Renal pelvis (tissue), 4 donors: ENCODE results near the gene FRMD5. TPM values are rescaled to one million over a fixed set of nuclear protein-coding genes. Genes with fewer than 3 reads are reported as not detected.

Experiments
- DNase-seq: peaks from one replicate; pipeline ENCODE4 v3.0.0-alpha.2; 2013
- polyA plus RNA-seq, 3 donors: library from polyadenylated mRNA; unstranded; fragments of 120-200 nt; gene quantifications; one replicate each; pipeline ENCODE4 v1.2.1, GENCODE V29; 2013; ENCODE audit not compliant: insufficient read length in 3 of 3

Gene FRMD5
- polyA plus RNA-seq, 3 donors, result 1.1 to 2.7 (median 1.9) TPM

DNA sequence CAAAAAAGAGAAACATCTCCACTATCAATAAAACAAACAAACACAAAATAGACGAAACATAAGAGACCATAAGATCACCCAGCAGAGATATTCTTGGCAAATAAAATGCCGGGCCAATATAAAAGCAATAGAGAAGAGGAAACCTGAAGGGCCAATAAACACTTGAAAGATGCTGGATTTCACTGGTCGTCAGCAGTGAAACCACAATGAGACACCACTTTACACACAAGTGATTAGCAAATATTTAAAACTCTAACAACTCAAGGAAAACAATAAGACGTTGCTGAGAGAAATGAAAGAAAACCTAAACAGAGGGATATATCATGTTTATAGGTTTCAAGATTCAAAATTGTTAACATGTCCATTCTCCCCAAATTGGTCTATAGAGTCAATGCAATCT lies 219.7 kb downstream of the FRMD5 start:
- no peak for DNase-seq

DNA sequence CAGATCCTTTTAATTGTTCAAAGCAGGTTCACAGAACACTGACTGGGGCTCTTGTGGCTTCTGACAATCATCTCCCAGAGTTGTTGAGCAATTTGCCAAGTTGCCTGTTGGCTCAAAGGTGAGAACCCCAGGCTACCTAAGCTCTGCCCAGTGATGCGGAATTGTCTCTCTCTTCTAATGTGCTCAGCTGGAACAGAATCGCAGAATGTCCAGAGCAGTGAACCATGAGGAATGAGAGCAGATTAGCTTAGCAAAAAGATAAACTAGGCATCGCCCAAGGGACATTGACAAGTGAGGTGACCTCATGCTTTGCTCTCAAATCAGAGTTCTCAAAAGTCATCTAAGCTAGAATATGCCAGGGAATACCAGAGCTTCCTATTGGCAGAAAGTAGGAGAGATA lies 220.2 kb downstream of the FRMD5 start:
- peak; percentile 35 for DNase-seq

DNA sequence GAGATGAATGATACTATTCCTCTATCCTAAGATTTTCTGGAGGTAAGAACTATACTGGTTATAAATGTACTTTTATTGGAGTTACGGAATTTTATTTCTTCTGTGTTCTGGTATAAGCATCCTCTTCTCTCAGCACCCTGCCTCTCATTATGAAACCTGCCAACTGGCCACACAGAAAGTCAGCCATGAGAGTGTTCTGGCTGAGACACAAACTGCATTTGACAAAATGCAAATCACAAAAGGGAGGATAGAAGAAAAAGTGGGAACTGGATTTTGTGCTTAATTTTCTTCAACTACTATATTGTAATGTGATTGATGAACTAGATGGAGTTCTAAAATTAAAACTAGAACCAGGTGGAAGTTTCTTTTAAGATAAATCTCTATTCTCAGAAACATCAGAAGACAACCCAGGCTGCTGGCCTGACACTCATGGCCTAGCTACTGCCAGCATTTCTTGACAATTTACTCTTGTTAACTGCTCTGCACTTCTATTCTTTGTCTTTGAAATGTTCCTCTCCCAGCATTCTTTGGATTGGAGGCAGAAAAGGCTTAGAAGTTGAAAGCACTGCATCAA lies 225.2 kb downstream of the FRMD5 start:
- no peak for DNase-seq

GRCh38 chr15:43968551-43968950 lies 226.5 kb downstream of the FRMD5 start:
- DNase-seq, result no peak

DNA sequence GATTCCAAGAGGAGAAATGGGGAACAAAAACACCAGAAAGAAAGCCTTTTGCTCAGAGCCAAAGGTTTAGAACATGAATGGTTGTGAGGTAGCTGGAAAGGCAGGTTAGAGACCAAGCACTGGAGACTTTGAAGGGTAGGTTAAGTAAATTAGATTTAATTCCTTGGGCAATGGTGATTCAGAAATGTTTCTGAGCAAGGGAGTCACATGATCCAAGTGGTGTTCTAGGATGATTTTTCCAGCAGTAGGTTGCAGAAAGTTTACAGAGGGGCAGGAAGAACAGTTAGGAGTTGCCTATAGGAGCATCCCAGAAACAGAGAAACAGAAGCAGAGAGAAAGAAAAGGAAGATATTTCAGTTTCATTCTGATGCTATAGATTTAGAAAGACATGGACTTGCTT lies 228.4 kb downstream of the FRMD5 start:
- no peak for DNase-seq

DNA sequence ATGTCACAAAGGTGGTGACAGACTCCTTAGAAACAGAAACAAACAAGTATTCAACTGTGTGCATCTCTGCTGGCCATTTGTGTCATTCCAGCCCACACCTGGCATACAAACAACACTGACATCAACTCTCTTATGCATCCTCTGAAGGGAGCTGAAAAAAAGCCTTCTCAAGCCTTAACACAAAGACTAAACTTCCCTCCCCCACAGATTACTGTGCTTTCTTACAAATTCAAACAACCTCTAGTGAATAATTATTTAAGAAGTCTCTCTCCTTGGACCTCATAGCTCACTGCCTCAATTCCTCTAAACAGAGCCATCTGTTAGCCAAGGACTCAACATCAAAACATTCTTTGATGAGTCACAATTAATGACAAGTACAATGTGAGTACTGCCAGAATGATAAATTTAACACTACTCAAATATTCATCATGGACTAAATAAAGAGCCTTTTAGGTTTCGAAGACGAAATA lies 236.2 kb downstream of the FRMD5 start:
- peak; percentile 4 for DNase-seq

GRCh38 chr15:43957724-43958123 lies 237.3 kb downstream of the FRMD5 start:
- no peak for DNase-seq

GRCh38 chr15:43955140-43955539 lies 239.9 kb downstream of the FRMD5 start:
- DNase-seq, result no peak

DNA sequence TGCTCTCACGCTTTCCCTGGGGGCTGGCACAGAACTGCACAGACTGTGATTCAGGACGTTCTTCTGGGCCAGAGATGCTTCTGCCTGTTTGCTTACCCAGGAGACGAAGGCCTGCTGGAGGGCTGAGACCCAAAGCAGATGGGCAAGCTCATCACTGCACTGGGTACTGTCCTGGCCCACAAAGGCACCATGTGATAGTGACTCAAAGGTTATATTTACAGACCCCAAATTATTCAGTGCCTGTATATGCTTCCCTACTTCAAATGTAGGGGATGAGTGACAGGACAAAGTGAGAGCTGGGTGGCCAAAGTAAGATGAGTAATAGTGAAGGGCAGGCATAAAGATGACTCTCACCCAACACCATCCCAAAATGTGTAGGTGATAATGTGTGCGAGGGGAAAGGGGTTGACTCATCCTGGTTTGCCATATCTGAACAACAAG lies 240.9 kb downstream of the FRMD5 start:
- DNase-seq, result no peak

GRCh38 chr15:43953402-43953801 lies 241.7 kb downstream of the FRMD5 start:
- DNase-seq, result no peak

- no peak for DNase-seq
Observed at GRCh38 chr15:43950531-43950930, 244.5 kb downstream of the FRMD5 start.

DNA sequence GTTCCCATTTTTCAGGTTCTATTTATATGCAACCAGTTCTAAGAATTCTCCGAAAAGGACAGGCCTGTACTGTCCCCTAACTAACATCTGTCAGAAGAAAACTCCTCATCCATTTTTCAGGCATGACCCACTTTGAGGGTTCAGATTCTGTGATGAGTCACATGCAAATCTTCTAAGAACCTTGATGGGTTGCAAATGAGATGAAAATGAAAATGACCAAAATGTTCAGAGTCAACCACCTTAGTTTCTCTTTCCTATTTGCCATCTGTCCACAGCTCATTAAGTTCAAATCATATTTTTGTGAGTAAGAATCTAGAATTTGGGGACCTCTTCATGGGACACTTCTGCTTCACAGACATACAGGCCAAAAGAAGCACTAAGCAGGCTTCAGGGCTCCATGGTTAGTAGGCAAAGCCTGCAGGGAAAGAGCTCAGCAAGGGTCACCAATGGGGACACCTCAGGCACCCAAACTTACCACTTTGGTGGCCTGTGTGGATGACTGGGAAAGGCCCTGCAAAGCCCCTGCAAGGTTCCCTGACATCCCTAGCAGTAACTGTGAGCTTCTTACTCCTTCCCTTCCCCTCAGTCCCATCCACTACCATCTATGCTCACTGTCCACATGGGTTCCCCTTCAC lies 246.3 kb downstream of the FRMD5 start:
- no peak for DNase-seq

- DNase-seq, result no peak
Observed at GRCh38 chr15:43943511-43943910, 251.6 kb downstream of the FRMD5 start.

DNA sequence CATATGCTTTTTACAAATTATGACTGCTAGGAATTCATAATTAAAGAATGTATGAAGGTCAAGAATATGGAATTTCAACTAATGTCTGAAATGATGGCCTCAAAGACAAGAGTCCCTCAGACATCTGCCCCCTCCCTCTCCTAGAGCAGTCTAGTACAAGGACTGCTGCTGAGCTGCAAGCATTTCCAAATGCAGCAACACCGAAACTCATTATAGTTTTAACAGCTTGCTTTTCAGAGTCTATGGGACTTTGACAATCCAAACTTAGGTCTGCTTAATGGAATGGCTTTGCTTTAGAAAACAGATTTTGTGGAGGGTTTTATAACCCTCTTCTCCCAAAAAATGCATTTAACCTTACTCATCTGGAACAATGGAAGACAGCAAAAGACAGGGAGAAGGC lies 252.9 kb downstream of the FRMD5 start:
- DNase-seq, result no peak

GRCh38 chr15:43941555-43941954 lies 253.5 kb downstream of the FRMD5 start:
- DNase-seq, result no peak

- no peak for DNase-seq
Observed at GRCh38 chr15:43941071-43941470, 254.0 kb downstream of the FRMD5 start.

DNA sequence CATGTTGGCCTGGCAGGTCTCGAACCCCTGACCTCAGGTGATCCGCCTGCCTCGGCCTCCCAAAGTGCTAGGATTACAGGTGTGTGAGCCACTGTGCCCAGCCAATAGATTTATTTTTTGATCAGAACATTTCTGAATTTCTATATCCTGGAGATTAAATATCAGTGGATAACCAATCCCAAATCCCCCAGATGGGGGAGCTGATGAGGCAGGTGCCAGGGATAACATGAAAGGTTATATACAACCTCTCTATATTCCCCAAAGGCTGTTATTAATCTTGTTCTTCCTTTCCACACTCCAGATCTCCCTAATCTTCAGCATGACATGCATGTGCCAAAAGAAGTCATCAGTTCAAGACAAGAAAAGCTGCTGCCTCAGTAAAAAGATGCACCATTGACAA lies 256.0 kb downstream of the FRMD5 start:
- DNase-seq, result no peak

GRCh38 chr15:43934480-43934879 lies 260.6 kb downstream of the FRMD5 start:
- no peak for DNase-seq

DNA sequence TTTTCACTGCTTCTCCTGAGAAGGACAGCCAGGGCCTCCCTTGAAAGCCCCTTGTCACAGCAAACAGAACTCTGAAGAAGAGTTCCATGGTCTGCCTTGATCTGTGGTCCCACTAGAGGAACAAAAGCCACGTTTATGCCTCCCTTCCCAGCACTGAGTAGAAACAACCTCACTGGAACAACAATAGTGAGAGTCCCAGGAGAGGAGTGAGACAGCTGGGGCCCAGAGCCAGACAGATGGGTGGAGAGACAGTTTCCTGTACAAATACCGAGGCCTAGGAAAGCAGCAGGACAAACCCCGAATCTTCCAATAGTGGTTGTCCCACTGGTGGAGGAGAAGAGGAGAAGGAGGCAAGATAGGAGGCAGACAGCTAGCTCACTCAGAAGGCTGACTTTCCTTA lies 262.2 kb downstream of the FRMD5 start:
- no peak for DNase-seq

DNA sequence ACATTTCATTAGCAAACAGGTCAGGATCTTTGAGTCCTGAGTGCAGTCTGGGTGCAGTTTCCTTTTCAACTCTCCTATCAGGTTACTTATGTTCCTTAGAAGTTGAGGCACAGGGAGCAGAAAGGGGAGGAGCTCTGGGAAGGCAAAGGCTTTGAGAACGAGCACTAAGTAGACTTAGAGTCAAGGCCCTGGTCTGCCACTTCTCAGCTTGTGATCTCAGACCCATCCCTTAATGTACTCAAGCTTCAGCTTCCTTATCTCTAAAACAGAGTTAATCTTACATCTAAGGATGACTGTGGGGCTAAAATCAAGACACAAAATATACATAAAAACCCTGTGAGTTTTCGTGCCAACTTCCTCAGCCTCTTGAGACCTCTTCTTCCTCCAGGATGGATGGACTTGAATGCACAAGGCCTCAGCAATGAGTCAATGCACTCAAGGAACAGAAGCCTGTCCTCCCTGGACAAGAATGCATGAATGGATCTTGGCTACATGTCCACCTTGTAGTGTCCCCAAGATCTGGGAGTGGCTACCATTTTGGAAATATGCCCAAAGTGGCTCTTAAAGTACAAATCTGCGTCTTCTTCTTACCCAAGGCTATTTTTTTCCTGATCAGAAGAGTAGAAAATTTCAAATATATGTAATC lies 263.2 kb downstream of the FRMD5 start:
- DNase-seq, result no peak

DNA sequence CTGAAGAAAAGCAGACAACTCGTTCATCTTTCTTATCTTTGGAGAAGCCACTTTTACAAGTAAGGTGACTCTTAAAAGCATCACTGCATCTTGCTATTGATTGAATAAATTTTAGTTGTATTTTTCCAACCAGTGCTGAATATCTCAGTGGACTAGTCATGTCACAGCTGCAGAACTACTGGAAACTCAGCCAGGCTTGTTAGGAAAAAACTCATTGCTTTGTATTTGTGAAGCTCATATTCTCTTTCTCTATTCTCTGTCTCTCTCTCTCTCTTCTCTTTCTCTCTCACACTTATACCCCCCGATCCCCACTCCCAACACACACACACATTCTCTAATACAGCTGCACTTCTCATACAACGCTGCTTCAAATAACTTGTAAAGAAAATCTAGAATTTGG lies 264.0 kb downstream of the FRMD5 start:
- DNase-seq, result no peak

- no peak for DNase-seq
Observed at GRCh38 chr15:43930556-43930955, 264.5 kb downstream of the FRMD5 start.

GRCh38 chr15:43930079-43930478 lies 265.0 kb downstream of the FRMD5 start:
- DNase-seq, result no peak

GRCh38 chr15:43928152-43928551 lies 266.9 kb downstream of the FRMD5 start:
- no peak for DNase-seq
